GM19438 (cell line): ENCODE results near the gene PLBD1.

Experiments
- ATAC-seq: cut with Tn5 transposase; IDR thresholded peaks from one replicate; pipeline ENCODE4 v1.9.1; 2021; ENCODE audit warnings: low read depth; ENCODE audit not compliant: unreplicated experiment

The PLBD1 gene

DNA sequence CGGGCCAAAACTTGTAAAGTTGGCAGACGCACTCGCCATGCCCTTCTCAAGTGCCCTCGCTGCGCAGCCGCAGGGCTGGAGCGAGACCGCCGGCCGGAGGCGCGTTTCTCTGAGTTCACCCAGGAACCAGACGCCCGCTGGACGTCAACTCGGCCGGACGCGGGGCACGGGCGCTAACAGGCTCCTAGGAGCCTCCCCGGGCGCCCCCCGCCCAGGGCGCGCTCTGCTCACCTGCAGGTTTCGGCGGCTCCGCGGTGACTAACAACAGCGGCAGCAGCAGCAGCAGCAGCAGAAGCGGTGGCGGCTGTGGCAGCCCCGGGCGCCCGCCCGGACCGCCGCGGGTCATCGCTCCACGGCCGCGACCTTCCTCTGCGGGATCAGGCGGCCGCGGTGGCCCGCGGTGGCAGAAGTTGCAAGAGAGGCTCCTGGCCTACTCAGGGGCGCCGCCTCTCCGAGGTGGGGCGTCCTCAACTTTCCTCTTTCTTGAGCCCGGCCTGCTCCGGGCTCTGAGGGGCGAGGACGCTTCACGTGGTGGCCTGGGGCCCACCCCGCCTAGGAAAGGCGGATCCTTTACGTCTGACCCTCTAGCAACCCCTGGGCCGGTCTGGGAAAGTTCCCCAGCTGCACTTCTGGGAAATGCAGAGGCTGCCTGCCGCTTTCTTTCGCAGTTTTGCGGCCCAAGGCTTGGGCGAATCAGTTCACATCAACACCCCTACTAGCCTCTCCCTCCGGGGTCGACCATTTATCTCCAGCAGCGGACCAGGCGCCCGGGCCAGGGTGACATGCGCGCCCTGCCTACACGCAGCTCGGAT lies at the start of gene PLBD1:
PLBD1 (minus strand) TSS at position 533 of the 812 bp plus-strand sequence; CDS start at position 346, 187 bp downstream.
- peak; percentile 79 for ATAC-seq

GRCh38 chr12:14614704-14615121 lies 47.0 kb upstream of the PLBD1 start:
- ATAC-seq, result peak; percentile 43

- peak; percentile 97 for ATAC-seq
Observed at GRCh38 chr12:14613718-14614117, 46.0 kb upstream of the PLBD1 start.

DNA sequence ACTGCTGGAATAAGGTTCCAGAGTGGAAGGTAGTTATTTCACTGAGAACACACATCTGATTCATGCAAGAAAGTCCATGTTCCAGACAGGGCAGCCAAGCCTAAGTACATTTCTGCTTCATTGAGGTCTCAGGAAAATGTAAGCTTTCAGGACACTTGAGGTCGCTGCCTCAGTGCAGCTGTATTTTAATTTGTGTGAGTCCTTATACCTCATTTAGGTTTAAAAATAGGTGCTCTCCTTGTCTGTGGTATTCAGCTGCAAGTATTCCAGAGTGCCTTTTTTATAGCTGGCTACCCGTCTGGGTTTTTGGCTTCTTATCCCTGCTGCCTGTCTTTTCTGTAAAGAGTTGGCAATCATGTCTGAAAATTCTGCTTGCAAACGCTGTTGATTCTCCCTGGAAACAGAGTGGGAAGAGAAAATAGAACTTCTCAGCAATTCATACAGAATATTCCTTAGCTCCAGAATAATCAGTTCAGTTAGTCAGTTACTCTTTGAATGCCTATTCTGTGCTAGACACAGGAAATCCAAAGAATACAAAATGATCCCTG lies 45.3 kb upstream of the PLBD1 start:
- no peak for ATAC-seq

DNA sequence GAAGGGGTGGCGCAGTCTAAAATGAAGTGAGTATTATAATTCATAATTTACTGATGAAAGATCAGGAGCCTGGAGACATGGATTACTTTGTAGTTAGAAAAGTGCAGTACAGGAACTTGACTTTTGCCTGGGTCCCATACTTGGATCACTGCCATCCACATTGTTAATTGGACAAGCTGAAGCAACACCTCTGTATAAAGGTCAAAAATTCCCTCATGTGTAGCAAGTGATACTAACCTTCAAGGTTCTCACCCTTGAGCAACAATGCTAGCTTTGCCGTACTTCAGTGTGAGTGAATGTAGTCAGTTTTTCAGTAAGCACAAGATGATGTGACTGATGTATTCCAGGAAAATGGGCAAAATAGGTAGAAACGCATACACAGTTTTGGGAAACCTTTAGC lies 44.6 kb upstream of the PLBD1 start:
- no peak for ATAC-seq

DNA sequence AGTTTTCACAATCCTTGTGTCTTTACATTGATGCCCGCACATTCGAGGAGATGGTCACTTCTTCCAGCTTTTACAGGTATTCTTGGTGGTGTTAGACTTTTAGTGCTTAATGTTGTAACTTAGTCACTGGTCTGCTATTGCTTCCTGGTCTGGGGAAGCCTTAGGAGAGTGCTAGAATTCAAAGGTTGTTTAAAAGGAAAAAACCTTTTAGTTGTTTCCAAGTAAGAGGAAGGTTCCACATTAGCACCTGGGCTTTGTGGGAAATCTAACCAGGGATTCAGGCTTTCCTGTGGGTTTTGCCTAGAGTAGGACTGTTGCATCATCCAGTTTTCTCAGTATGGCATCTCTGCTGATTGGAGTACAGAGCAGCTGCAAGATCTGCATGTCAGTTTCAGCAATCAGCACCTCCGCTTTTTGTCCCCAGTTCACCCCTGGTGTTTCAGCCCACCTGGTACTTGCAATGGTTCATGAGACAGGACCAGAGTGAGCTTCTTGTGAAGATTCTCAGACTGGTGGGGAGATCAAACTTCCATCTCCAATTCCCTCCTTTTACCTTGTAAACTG lies 44.0 kb upstream of the PLBD1 start:
- no peak for ATAC-seq

GRCh38 chr12:14607568-14607967 lies 39.9 kb upstream of the PLBD1 start:
- no peak for ATAC-seq

DNA sequence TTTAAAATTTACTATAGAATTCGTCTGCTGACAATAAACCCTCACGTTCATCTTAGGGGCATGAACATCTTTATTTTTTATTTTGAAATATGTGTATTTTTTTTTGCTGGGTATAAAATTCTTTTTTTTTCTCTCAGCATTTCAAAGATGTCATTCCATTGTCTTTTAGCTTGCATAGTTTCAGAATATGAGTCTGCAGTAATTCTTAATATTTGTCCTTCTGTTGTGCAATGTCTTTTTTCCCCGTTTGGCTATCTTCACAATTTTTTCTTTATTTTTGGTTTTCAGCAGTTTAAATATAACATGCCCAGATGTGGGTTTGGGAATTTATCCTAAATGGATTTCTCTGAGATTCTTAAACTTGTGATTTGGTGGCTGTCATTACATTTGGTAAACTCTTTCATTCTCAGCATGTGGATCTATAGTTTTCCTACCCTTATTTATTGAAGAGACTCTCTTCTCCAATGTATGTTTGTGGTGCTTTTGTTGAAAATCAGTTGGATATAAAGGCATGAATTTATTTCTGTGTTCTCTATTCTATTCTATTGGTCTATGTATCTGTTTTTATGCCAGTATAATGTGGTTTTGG lies 37.8 kb upstream of the PLBD1 start:
- ATAC-seq, result no peak

DNA sequence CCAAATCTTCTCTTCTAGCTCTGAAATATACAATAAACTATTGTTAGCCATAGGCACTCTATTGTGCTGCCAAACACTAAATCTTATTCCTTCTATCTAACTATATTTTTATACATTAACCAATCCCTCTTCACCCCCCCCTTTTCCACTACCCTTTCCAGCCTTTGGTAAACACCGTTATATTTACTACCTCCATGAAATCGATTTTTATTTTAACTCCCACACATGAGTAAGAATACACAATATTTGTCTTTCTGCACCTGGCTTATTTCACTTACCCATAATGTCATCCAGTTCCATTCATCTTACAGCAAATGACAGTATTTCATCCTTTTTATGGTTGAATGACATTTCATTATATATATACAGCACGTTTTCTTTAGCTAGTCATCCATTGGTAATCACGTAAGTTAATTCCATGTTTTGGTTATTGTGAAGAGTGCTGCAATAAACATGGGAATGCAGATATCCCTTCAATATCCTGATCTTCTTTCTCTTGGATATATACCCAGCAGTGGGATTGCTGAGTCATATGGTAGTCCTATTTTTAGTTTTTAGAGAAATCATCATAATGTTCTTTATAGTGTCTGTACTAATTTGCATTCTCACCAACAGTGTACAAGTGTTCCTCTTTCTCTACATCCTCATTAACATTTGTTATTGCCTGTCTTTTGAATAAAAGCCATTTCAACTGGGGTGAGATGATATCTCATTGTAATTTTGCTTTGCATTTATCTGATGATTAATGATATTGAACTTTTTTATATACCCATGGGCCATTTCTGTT lies 34.2 kb upstream of the PLBD1 start:
- no peak for ATAC-seq

DNA sequence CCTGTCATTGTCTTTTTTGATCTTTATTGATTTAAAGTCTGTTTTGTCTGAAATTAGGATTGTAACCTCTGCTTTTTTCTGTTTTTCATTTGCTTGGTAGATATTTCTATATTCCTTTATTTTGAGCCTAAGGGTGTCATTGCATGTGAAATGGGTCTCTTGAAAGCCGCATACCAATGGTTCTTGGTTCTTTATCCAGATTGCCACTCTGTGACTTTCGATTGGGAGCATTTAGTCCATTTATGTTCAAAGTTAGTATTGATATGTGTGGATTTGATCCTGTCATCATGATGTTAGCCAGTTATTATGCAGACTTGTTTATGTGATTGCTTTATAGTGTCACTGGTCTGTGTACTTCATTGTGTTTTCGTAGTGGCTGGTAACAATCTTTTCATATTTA lies 29.8 kb upstream of the PLBD1 start:
- ATAC-seq, result no peak

DNA sequence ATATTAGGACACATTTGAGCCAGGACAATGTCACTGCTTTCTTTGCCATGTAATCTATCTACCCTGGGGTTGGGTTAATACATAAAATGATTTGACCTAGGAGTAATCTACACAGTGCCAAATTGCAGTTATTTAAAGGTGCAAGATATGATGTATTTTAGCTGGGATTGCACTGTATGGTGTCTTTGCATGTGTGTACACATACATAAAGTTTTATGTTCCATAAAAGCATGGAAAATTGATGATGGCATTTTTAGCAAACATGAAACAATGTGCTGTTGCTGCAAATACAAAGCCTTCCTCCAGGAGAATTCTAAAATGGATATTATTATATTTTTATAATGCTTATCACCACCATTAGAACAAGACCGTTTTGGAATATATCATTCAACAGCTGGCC lies 24.0 kb upstream of the PLBD1 start:
- ATAC-seq, result no peak

DNA sequence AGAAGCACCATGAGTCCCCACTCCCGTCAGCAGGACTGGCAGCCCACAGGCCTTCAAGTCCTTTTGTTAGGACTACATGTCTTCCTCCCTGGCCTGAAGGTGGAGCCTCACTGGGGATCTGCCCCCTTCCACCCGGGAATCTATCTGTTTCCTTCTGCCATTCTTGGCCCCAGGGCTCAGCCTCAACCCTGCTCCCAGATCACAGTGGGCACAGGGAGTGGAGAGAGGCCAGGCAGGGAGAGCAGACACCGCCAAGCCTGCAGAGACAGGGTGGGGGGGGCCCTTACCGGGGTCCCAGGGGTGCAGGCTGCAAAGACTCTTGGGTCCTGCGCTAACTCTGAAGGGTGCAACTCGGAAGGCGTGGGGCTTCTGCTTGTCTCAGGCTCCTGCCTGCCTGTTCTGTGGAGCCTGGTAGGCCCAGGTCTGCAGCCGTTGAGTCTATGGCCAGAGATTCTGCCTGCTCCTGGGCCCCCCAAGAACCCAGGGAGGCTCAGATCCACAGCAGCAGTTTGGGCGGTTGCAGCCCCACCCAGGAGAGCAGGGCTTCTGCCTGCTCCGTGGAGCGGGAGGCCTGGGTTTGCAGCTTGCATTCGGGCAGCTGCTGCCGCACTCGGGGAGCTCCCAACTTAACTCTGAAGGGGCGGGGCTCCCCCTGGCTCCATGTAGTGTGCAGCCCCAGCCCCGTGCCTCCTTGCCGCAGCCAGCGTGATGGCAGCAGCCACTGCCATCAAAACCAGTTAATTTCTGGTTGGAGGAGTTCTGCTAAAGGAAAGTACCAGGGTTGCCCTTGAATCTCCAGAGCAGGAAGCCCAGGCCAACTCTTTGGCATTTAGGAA lies 21.7 kb upstream of the PLBD1 start:
- no peak for ATAC-seq

DNA sequence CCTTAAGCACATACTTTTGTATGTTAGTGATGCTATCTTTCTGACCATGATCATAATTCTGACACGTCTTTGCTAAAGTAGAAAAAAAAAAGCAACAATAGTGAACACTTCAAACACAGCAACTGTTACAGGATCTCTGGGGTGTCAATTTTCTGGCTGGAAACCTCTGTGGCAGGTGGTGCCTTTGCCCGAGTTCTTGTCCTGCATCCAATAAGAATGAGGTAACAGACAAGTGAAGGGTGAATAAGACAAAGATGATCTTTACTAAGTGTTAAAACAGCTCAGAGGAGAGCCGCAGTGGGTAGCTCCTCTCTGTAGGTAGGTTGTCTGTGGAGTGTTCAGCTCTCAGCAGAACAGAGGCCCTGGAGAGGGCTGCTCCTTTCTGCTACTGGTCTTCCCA lies 20.9 kb upstream of the PLBD1 start:
- no peak for ATAC-seq

- ATAC-seq, result no peak
Observed at GRCh38 chr12:14578646-14579045, 11.0 kb upstream of the PLBD1 start.

DNA sequence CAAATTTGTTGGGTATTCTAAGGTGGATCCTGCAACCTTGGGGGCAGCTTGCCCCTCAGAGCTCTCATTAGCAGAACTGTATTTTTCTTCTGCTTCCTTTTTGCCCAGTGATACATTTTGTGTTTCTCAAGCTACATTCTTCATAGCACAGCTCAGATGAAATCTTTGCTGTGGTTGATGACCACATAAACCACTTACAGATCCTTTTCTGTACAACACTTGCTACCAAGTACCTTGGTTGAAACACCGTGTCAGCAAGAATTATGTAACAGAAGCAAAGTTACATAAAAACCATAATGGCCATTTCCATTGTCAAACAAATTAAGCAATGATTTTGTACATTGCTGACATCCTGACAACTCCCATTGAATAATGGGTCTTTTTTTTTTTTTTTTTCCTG lies 9.7 kb upstream of the PLBD1 start:
- ATAC-seq, result peak; percentile 60

- ATAC-seq, result no peak
Observed at GRCh38 chr12:14576896-14577295, 9.2 kb upstream of the PLBD1 start.

DNA sequence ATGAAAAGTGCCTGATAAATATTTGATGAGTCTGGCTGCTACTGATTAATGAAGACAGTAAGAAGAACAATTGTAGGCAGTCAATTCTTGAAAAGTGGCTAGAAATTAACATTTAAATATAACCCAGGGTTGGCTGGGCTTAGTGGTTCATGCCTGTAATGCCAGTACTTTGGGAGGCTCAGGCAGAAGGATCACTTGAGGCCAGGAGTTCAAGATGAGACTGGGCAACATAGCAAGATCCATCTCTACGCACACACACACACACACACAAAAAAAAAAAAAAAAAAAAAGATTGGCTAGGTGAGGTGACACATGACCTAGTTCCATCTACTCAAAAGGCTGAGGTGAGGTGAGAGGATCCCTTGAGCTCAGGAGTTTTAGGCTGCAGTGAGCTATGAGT lies 7.9 kb upstream of the PLBD1 start:
- ATAC-seq, result no peak

DNA sequence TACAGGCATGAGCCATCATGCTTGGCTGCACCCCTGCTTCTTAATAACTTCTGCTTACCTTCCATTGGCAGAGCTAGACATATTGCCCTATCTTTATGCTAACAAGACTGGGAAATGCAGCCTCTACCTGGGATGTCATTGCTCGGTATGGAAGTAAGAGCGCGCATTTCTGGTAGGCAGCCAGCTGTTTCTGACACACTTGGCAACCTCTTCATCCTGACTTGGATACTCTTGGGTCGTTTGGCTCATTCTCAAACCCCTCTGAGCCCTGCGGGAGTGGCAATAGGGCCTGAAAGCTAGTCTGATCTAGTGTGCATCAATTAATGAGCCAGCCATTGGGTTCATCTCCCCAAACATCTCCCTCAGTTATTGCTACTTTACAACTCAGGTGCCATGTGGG lies 5.4 kb upstream of the PLBD1 start:
- no peak for ATAC-seq

GRCh38 chr12:14572401-14572800 lies 4.7 kb upstream of the PLBD1 start:
- ATAC-seq, result no peak

GRCh38 chr12:14571779-14572178 lies 4.1 kb upstream of the PLBD1 start:
- no peak for ATAC-seq
